Muscle of leg (tissue), 11 donors: ENCODE measurements around the gene ITGA11. TPM values are rescaled to one million over a fixed set of nuclear protein-coding genes. Genes with fewer than 3 reads are reported as not detected.

Experiments
- DNase-seq: peaks from one replicate; pipeline ENCODE4 v3.0.0; 2013
- H3K27ac ChIP-seq: one replicate; pipeline ENCODE4 v1.5.1; 2013; ENCODE audit warnings: mild to moderate bottlenecking, low read length, control low read depth
- H3K27me3 ChIP-seq: one replicate; pipeline ENCODE4 v1.6.1; 2013; ENCODE audit warnings: low read length; ENCODE audit not compliant: control insufficient read depth, insufficient read depth
- H3K36me3 ChIP-seq: one replicate; pipeline ENCODE4 v1.6.1; 2013; ENCODE audit warnings: low read length; ENCODE audit not compliant: control insufficient read depth, insufficient read depth
- H3K4me1 ChIP-seq: one replicate; pipeline ENCODE4 v1.6.1; 2013; ENCODE audit warnings: low read length; ENCODE audit not compliant: control insufficient read depth, insufficient read depth
- H3K4me3 ChIP-seq: one replicate; pipeline ENCODE4 v1.5.1; 2013; ENCODE audit warnings: low read length, control low read depth
- H3K9me3 ChIP-seq: replicated peaks from 2 replicates; pipeline ENCODE4 v1.6.1; 2013; ENCODE audit warnings: low read depth, low read length; ENCODE audit not compliant: control insufficient read depth
- WGBS: methylation state at CpG from one replicate; pipeline ENCODE4 v1.1.5; 2013; ENCODE audit warnings: missing lambda C conversion rate; ENCODE audit not compliant: insufficient coverage; 5-methylcytosine and 5-hydroxymethylcytosine counted together
- polyA plus RNA-seq, 8 donors: library from polyadenylated mRNA; unstranded; fragments of 120-200 nt; gene quantifications; one replicate each; pipeline versions ENCODE4 v1.2.1 to v1.2.3, GENCODE V29; 2013; ENCODE audit warnings: inconsistent platforms in 1 of 8, low replicate concordance in 1 of 8; ENCODE audit not compliant: insufficient read length in 8 of 8, insufficient read depth in 1 of 8
- total RNA-seq: library from RNA; stranded (reverse); fragments of 120-200 nt; gene quantifications from one replicate; pipeline ENCODE4 v1.2.4, GENCODE V29; 2013

Gene ITGA11
- total and polyA plus RNA-seq, 9 donors: 1.8 to 17.9 (median 5.5) TPM

DNA sequence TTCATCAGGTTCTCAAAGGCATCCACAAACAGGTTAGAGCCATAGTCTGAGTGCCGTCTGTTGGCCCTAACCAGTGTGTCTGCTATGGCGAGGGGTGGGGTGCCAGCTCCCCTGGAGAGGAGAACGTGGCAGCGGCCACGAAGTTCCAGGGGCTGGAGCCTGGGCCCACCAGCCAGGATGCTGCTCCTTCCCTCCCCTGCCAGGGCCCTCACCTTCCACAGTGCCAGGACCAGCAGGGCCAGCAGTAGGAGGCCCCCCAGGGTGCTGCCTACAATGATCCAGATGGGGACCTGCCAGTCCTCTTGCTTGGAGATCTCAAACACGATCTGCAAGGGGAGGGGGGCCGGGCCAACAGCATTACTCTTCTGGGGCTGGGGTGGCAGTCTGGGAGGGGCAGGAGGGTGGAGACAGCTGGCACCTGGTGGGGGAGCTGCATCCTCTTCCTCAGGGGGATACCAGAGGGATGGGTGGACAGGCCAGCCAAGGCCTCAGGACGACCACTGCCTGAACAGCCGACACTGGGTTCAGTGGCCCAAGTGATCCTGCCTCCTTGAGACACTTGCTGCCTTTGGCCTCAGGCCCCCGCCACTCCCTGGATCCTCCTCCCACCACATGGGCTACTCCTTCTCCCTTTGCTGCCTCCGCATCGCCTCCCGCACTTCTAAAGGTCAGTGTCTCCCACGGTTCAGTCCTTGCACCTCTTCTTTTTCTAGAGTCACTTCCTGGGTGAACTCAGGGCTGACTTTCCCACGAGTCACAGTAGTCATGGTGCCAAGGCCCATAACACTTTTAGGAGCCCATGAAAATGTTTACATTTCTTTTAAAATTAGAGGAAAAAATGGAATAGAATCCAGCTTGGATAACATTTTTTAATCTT is 128.2 kb downstream of the ITGA11 start:
- WGBS: 73% methylated on average over 12 of the region's 15 CpGs
- H3K36me3 ChIP-seq: peaks cover 2% of the 10 kb centered on the region
- no peak overlapping the region for H3K4me3 ChIP-seq
- H3K27me3 ChIP-seq: peaks cover 3% of the 10 kb centered on the region
- no peaks in the 10 kb centered on the region for H3K9me3 ChIP-seq
- peaks cover 17% of the 10 kb centered on the region for H3K4me1 ChIP-seq
- no peak overlapping the region for H3K27ac ChIP-seq
- no peak for DNase-seq

DNA sequence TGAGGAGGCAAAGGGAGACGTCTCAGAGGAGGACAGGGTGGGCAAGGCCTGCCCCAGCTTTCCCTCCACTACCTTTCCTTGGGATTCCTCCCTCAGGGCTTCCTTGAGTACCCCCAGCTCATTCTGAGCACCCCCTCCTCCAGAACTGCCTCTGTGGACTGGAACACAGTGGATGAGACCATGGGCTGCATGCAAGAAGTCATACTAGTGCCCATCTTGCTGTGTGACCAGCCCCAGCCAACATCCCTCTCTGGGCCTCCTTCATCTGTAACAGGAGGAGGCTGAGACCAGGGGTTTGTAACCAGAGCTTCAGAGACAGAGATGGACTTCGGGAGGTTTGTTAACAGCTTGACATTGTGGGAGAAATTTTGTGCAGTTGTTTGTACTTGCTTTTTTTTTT is 128.8 kb downstream of the ITGA11 start:
- no peak overlapping the region for H3K27ac ChIP-seq
- WGBS: no CpG with 5 or more reads among the region's 2 CpGs
- H3K4me3 ChIP-seq: no peak overlapping the region
- peaks cover 3% of the 10 kb centered on the region for H3K27me3 ChIP-seq
- H3K4me1 ChIP-seq: peaks cover 17% of the 10 kb centered on the region
- no peaks in the 10 kb centered on the region for H3K9me3 ChIP-seq
- peaks cover 2% of the 10 kb centered on the region for H3K36me3 ChIP-seq
- DNase-seq: no peak

DNA sequence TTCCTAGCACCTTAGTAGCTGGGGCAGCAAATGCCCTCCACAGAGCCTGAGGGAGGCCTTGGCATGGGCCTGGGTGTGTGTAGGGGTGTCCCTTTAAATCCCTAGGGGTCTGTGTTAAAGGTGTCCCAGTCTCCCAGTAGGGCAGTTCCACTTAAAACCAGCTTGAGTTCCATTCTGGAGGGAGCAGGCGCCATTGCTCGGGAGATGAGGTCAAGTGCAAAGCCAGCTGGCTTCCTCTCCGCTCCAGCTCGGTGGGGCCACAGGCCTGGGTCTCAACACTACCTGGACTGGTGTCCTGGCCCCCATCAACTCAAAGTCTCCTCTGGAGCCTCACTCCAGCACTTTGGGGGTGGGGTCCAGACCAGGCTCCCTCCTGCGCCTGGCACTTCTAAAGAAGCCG is 129.2 kb downstream of the ITGA11 start:
- Histone ChIP-seq H3K36me3 (peaks cover 4% of the 10 kb centered on the region), H3K27me3 (peaks cover 3% of the 10 kb centered on the region), H3K27ac (no peak overlapping the region), H3K9me3 (no peaks in the 10 kb centered on the region), H3K4me3 (no peak overlapping the region), H3K4me1 (peaks cover 17% of the 10 kb centered on the region)
- 85% methylated on average over 4 of the region's 6 CpGs for WGBS
- no peak for DNase-seq

DNA sequence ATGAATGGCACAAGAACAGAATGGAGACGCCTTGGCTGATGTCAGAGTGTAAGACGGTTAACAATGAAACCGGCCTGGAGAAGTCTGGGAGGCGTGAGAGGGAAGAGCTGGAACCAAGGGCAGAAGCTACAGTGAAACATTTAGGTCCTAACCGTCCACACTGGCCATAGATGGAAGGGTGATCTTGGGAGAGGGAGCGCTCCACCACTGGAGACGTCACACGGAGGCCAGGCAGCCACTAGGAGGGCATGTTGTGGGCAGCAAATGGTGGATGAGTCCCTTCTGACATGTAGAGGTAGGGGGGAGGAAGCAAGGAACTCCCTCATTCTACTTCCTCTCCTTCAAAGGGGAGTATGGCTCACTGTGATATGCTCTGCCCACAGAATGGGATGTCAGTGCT is 130.7 kb downstream of the ITGA11 start:
- peaks cover 9% of the 10 kb centered on the region for H3K4me1 ChIP-seq
- H3K4me3 ChIP-seq: no peak overlapping the region
- peaks cover 6% of the 10 kb centered on the region for H3K36me3 ChIP-seq
- WGBS: 90% methylated on average over 6 of the region's 8 CpGs
- no peaks in the 10 kb centered on the region for H3K27me3 ChIP-seq
- no peak for DNase-seq
- no peaks in the 10 kb centered on the region for H3K9me3 ChIP-seq
- no peak overlapping the region for H3K27ac ChIP-seq

DNA sequence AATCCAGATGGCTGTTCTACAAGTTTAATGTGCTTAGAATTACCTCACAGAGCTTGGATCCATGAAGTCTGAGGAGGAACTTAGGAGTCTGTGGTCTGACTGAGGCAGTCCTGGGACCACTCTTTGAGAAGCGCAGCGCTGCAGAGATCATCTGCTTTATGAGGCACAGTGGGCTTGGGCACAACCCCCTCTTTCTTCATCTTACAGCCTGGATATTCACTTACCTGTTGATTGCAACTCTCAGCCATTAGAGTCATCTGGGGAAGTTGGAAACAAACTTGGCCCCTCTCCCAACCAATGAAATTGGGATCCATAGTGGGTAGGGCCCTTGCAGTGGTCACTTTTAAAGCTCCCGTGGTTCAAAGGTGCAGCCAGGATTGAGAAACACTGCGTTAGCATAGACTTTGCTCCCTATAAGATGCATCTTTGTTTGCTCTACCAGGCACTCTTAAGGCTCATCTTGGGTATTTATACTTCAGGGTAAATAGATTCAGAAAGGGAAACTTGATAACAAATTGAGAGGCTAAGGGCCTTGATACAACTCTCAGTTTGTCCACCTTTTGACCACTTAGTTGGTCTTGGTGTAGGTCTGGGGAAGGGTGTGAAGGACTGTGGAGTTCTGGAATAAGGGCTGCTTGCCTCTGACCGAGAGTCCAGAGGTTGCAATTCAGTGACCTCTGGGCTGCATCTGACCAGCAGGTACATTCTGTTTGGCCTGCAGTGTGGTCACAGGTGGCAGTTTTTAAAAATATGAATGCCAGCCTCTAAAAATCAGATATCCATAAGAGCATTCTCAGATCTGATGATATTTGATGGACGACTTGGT is 131.6 kb downstream of the ITGA11 start:
- peak; percentile 61 for DNase-seq
- WGBS: 74% methylated on average over 5 of the region's 6 CpGs
- Histone ChIP-seq H3K27me3 (no peaks in the 10 kb centered on the region), H3K4me3 (no peak overlapping the region), H3K4me1 (peaks cover 6% of the 10 kb centered on the region), H3K36me3 (peaks cover 6% of the 10 kb centered on the region), H3K9me3 (no peaks in the 10 kb centered on the region), H3K27ac (peak overlapping the region; percentile 66)

GRCh38 chr15:68299436-68299835 is 132.5 kb downstream of the ITGA11 start:
- Histone ChIP-seq H3K4me3 (no peak overlapping the region), H3K9me3 (no peaks in the 10 kb centered on the region), H3K36me3 (peaks cover 6% of the 10 kb centered on the region), H3K27me3 (no peaks in the 10 kb centered on the region), H3K27ac (peak overlapping the region; percentile 66), H3K4me1 (peaks cover 6% of the 10 kb centered on the region)
- WGBS: 62% methylated on average over 4 of the region's 5 CpGs
- DNase-seq: no peak

GRCh38 chr15:68298882-68299381 is 133.0 kb downstream of the ITGA11 start:
- H3K27me3 ChIP-seq: no peaks in the 10 kb centered on the region
- DNase-seq: peak; percentile 86
- H3K27ac ChIP-seq: peak overlapping the region; percentile 66
- H3K9me3 ChIP-seq: no peaks in the 10 kb centered on the region
- H3K4me3 ChIP-seq: no peak overlapping the region
- H3K36me3 ChIP-seq: peaks cover 6% of the 10 kb centered on the region
- H3K4me1 ChIP-seq: peaks cover 6% of the 10 kb centered on the region
- WGBS: 47% methylated on average over 4 of the region's 6 CpGs

- H3K4me3 ChIP-seq: no peak overlapping the region
- WGBS: 83% methylated on average over 1 of the region's 3 CpGs
- peaks cover 6% of the 10 kb centered on the region for H3K36me3 ChIP-seq
- peaks cover 6% of the 10 kb centered on the region for H3K4me1 ChIP-seq
- H3K27me3 ChIP-seq: no peaks in the 10 kb centered on the region
- H3K27ac ChIP-seq: peak overlapping the region; percentile 66
- no peak for DNase-seq
- no peaks in the 10 kb centered on the region for H3K9me3 ChIP-seq
Observed at GRCh38 chr15:68298336-68298735, 133.6 kb downstream of the ITGA11 start.

DNA sequence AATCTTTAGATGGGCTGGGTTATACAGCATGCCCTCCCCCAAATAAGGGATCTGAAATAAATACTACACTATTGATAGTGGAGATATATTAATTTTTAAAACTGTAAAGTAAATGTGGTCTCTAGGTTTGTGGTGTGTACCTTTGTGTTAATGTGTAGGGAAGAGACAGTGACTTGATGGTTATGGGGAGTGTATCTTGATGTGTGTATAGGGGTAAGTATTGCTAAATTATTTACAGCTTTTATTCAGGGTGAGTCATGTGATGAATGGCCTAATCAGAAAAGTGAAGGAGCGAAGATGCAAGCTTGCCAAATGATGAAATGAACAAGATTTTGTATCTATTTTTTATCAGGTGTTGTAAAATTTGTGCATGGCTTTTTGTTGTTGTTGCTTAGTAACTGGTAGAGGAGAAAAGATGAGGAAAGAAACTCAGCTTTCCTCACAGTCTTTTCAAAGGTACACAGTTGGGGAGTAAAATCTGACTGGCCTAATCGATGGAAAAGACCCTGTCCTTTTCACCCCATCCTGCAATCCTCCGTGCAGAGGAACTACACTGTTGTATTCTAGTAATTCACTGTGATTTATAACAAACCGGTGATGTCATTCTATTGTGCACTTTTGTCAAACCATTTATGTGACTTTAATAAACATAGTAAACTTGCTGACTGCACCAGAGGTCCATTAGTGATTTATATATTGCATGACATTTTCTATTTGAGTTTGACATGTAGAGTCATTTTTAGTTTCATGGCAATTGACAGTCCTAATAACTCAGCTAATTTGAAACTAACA is 136.8 kb downstream of the ITGA11 start:
- Histone ChIP-seq H3K4me1 (peaks cover 4% of the 10 kb centered on the region), H3K9me3 (no peaks in the 10 kb centered on the region), H3K36me3 (peaks cover 16% of the 10 kb centered on the region), H3K27ac (no peak overlapping the region), H3K27me3 (no peaks in the 10 kb centered on the region), H3K4me3 (no peak overlapping the region)
- no peak for DNase-seq
- 80% methylated on average over 1 of the region's 4 CpGs for WGBS
